GM23248 (cell line): Measurements from ENCODE around the gene ADK.

Experiments
- EZH2 ChIP-seq: fragments of 200-600 bp; sonication (generic); IDR thresholded peaks from 2 replicates; pipeline ENCODE4 v1.6.1; 2018; ENCODE audit warnings: antibody characterized with exemption, mild to moderate bottlenecking; ENCODE audit not compliant: insufficient read depth, poor library complexity, severe bottlenecking
- EZH2phosphoT487 ChIP-seq: fragments of 200-600 bp; sonication (generic); IDR thresholded peaks from 2 replicates; pipeline ENCODE4 v1.6.1; 2018; ENCODE audit warnings: antibody characterized with exemption, moderate library complexity, mild to moderate bottlenecking, low read depth; ENCODE audit not compliant: insufficient read depth

- TF ChIP-seq EZH2 (no peak), EZH2phosphoT487 (no peak)
Observed at GRCh38 chr10:74190494-74190893, 39.5 kb downstream of the ADK start.
